GM12878 (cell line): ENCODE measurements around the gene C2orf92. TPM values are rescaled to one million over a fixed set of nuclear protein-coding genes. Genes with fewer than 3 reads are reported as not detected.

Source experiments
- ATAC-seq: fragments of 200-7000 bp; cut with Tn5 transposase; 3 replicates; pipeline ENCODE4 v1.9.1; 2020; ENCODE audit warnings: mild to moderate bottlenecking, moderate library complexity
- BruUV-seq: library from RNA; stranded (reverse); fragments of 400-500 nt; replicated peaks from 2 replicates; lab custom pipeline; 2021; lab: Mats Ljungman, UMichigan
- CTCF ChIA-PET: fragments of 300-600 bp; sonication (Branson Sonifier 250); formaldehyde crosslinking; extraction: SDS; loops from one replicate; lab custom pipeline; 2021; ENCODE audit warnings: inconsistent platforms; lab: Yijun Ruan, JAX
- POLR2A ChIA-PET: fragments of 350-600 bp; formaldehyde crosslinking; extraction: SDS; loops from one replicate; lab custom pipeline; 2021; ENCODE audit warnings: inconsistent platforms; lab: Charles Lee
- RAD21 ChIA-PET: fragments of 300-600 bp; sonication (Branson Sonifier 250); formaldehyde crosslinking; loops from one replicate; lab custom pipeline; 2023; ENCODE audit warnings: antibody characterized with exemption; ENCODE audit not compliant: unreplicated experiment; lab: Charles Lee
- SMC1A ChIA-PET: fragments of 300-600 bp; sonication (Branson Sonifier 250); formaldehyde crosslinking; loops from one replicate; lab custom pipeline; 2023; ENCODE audit not compliant: unreplicated experiment, uncharacterized antibody; lab: Charles Lee
- DNase-seq: peaks from one replicate; pipeline ENCODE4 v3.0.0-alpha.2; 2011; ENCODE audit warnings: low read depth, low spot score
- FAIRE-seq: peaks from 3 replicates; lab custom pipeline; 2011; peaks lifted over from hg19 to GRCh38; lab: Jason Lieb, UNC
- H2AFZ ChIP-seq: 2 replicates; pipeline ENCODE4 v1.6.0; 2011; ENCODE audit warnings: low read depth, low read length, control low read depth; ENCODE audit not compliant: control insufficient read depth
- H3K27ac ChIP-seq: 2 replicates; pipeline ENCODE4 v1.5.1; 2011; ENCODE audit warnings: control low read depth; ENCODE audit not compliant: control insufficient read depth, insufficient read depth
- H3K27me3 ChIP-seq, 2 experiments: replicated peaks in 1 of 2; 2 replicates each; pipeline versions ENCODE4 v1.6.0 to v1.6.1; 2011; ENCODE audit warnings: low read length in 1 of 2; ENCODE audit not compliant: control insufficient read depth in 2 of 2, insufficient read depth in 2 of 2
- H3K36me3 ChIP-seq, 2 experiments: 2 replicates each; pipeline ENCODE4 v1.5.1; 2011; ENCODE audit warnings: low read length in 1 of 2; ENCODE audit not compliant: control insufficient read depth in 2 of 2, insufficient read depth in 2 of 2
- H3K4me1 ChIP-seq: 2 replicates; pipeline ENCODE4 v1.6.1; 2011; ENCODE audit warnings: mild to moderate bottlenecking, low read length, moderate library complexity, mixed read lengths; ENCODE audit not compliant: control insufficient read depth, insufficient read depth
- H3K4me2 ChIP-seq: 2 replicates; pipeline ENCODE4 v1.6.0; 2011; ENCODE audit warnings: control low read depth; ENCODE audit not compliant: control insufficient read depth, insufficient read depth
- H3K4me3 ChIP-seq: fragments of 200-600 bp; sonication (generic); 2 replicates; pipeline ENCODE4 v1.5.1; 2016
- H3K79me2 ChIP-seq: 2 replicates; pipeline ENCODE4 v1.6.0; 2011; ENCODE audit warnings: low read length; ENCODE audit not compliant: control insufficient read depth, insufficient read depth
- H3K9ac ChIP-seq: 2 replicates; pipeline ENCODE4 v1.8.0; 2011; ENCODE audit warnings: low read length, control low read depth, mixed read lengths; ENCODE audit not compliant: control insufficient read depth, insufficient read depth
- H3K9me3 ChIP-seq: replicated peaks from 3 replicates; pipeline ENCODE4 v1.5.1; 2011; ENCODE audit warnings: mild to moderate bottlenecking, low read length; ENCODE audit not compliant: control insufficient read depth, insufficient read depth
- H4K20me1 ChIP-seq: 2 replicates; pipeline ENCODE4 v1.6.0; 2011; ENCODE audit not compliant: control insufficient read depth, insufficient read depth
- BACH1 ChIP-seq: fragments of 450-650 bp; IDR thresholded peaks from 2 replicates; pipeline ENCODE4 v1.6.1; 2017; ENCODE audit warnings: mild to moderate bottlenecking, borderline replicate concordance
- BHLHE40 ChIP-seq, 2 experiments: fragments of 450-650 bp in 1 of 2; IDR thresholded peaks; 2 replicates each; pipeline ENCODE4 v1.6.1; 2011 to 2017; ENCODE audit warnings: low read depth in 2 of 2, borderline replicate concordance in 1 of 2, improper control_type of control experiment in 1 of 2, low read length in 1 of 2, mild to moderate bottlenecking in 1 of 2
- BMI1 ChIP-seq: fragments of 450-650 bp; IDR thresholded peaks from 2 replicates; pipeline ENCODE4 v1.6.1; 2016; ENCODE audit warnings: mild to moderate bottlenecking, moderate library complexity, borderline replicate concordance
- BRCA1 ChIP-seq: IDR thresholded peaks from 2 replicates; pipeline ENCODE4 v1.6.1; 2011; ENCODE audit warnings: low read depth, low read length, improper control_type of control experiment
- CREM ChIP-seq: IDR thresholded peaks from 2 replicates; pipeline ENCODE4 v1.6.1; 2014; ENCODE audit warnings: antibody characterized with exemption, low read depth
- HDAC6 ChIP-seq: fragments of 200-600 bp; sonication (generic); IDR thresholded peaks from one replicate; pipeline ENCODE4 v1.8.0; 2017; ENCODE audit warnings: antibody characterized with exemption; ENCODE audit not compliant: unreplicated experiment
- JUNB ChIP-seq: IDR thresholded peaks from 2 replicates; pipeline ENCODE4 v1.6.1; 2016; ENCODE audit warnings: antibody characterized with exemption, mild to moderate bottlenecking
- MEF2A ChIP-seq: IDR thresholded peaks from 2 replicates; pipeline ENCODE4 v1.6.1; 2011; ENCODE audit warnings: low read depth, mild to moderate bottlenecking, low read length, moderate library complexity; ENCODE audit not compliant: insufficient read depth
- NR2C1 ChIP-seq: fragments of 450-650 bp; IDR thresholded peaks from 2 replicates; pipeline ENCODE4 v1.6.1; 2017; ENCODE audit warnings: antibody characterized with exemption, mild to moderate bottlenecking, moderate library complexity
- SIN3A ChIP-seq: IDR thresholded peaks from 2 replicates; pipeline ENCODE4 v1.6.1; 2012; ENCODE audit warnings: low read depth, low read length, improper control_type of control experiment
- TCF3 ChIP-seq: IDR thresholded peaks from 2 replicates; pipeline ENCODE4 v1.6.1; 2012; ENCODE audit warnings: low read depth, mild to moderate bottlenecking, low read length, borderline replicate concordance; ENCODE audit not compliant: insufficient read depth
- ZNF207 ChIP-seq: fragments of 450-650 bp; IDR thresholded peaks from 2 replicates; pipeline ENCODE4 v1.6.1; 2014; ENCODE audit warnings: antibody characterized with exemption, mild to moderate bottlenecking, borderline replicate concordance
- WGBS: methylation state at CpG from one replicate; pipeline ENCODE4 v1.1.6; 2016; ENCODE audit warnings: low lambda C conversion rate; ENCODE audit not compliant: insufficient replicate concordance, insufficient coverage; ENCODE audit errors: missing lambda C conversion rate; 5-methylcytosine and 5-hydroxymethylcytosine counted together
- in situ Hi-C: fragments of 300-500 bp; cut with MboI; formaldehyde crosslinking; loops from 9 replicates; pipeline ENCODE4 v1.14.3; 2018; ENCODE audit warnings: mixed read lengths
- intact Hi-C: fragments of 100-400 bp; cut with micrococcal nuclease; formaldehyde crosslinking; loops from one replicate; pipeline ENCODE4 v1.14.2; 2022; ENCODE audit not compliant: unreplicated experiment
- polyA plus RNA-seq, 11 experiments: library from polyadenylated mRNA; depleted of rRNA in 4 of 11; unstranded in 6 of 11; stranded (reverse) in 5 of 11; fragments of >200 nt; fragmentation: Nextera tagmentation in 4 of 11; fragmentation: Illumina TruSeq in 1 of 11; extraction: Ambion mirVana in 4 of 11; extraction: Trizol in 1 of 11; gene quantifications; 1 replicate in 1 of 11; 2 replicates in 10 of 11; pipeline versions ENCODE4 v1.2.1 to v1.2.3, GENCODE V29; 2011 to 2016; ENCODE audit warnings: inconsistent platforms in 2 of 11, missing spikeins in 2 of 11, low read depth in 1 of 11
- total RNA-seq, 4 experiments: library from RNA; depleted of rRNA in 3 of 4; stranded (reverse); fragments of >200 nt in 3 of 4; fragmentation: Illumina TruSeq in 1 of 4; extraction: Trizol in 1 of 4; gene quantifications; 2 replicates each; pipeline versions ENCODE4 v1.2.1 to v1.2.3, GENCODE V29; 2013 to 2021
- TF ChIP-seq, protein P1 (sequence below): fragments of 450-650 bp; IDR thresholded peaks from 2 replicates; pipeline ENCODE4 v1.6.1; 2014; ENCODE audit warnings: mild to moderate bottlenecking
- TF ChIP-seq, protein P2 (sequence below): IDR thresholded peaks from 2 replicates; pipeline ENCODE4 v1.6.1; 2011; ENCODE audit warnings: low read depth, low read length, improper control_type of control experiment, borderline replicate concordance
- TF ChIP-seq, protein P3 (sequence below): fragments of 450-650 bp; IDR thresholded peaks from 2 replicates; pipeline ENCODE4 v1.6.1; 2017; ENCODE audit warnings: mild to moderate bottlenecking, moderate library complexity
- TF ChIP-seq, protein P4 (sequence below): fragments of 150-350 bp; IDR thresholded peaks from 2 replicates; pipeline ENCODE4 v1.6.1; 2014; ENCODE audit warnings: mild to moderate bottlenecking, low read depth, low read length

The C2orf92 gene
- total and polyA plus RNA-seq, 10 of the 15 experiments (the other 5 are each of a cell fraction or from before 2014, with no cell fraction given) = 0.40 to 10.1 (median 3.7) TPM

DNA sequence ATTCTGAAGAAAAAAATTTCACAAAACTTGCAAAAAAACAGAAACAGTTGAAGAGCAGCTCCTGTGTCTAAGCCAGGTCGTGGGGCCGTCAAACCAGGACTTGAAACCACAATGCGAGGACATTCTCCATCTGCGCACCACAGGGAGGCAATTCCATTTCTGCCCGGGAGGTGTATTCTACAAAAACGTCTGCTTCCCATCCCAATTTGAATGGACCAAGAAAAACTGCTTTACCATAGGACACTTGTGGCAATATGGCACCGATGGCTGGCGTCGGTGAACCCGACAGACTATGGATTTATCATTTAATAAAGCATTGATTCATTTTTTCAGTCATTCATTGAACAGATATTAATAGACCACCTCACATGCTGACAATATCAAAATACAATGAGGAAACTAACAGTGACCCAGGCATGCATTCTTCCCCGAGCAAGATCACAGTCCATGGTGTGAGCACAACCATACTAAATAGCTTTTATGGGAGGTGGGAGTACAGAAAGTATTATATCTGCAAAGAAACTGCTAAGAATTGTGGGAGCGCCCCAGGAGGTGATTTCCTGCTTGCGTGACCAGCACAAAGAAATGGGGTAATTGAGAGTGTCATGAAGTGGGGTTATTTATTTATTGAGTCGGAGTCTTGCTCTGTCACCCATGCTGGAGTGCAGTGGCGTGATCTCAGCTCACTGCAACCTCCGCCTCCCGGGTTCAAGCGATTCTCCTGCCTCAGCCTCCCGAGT lies 33.4 kb downstream of the C2orf92 start:
- no peaks in the 10 kb centered on the region for H3K4me1 ChIP-seq
- FAIRE-seq = no peak
- WGBS = 61% methylated on average over 19 of the region's 19 CpGs
- no peak overlapping the region for H3K4me3 ChIP-seq
- H3K4me2 ChIP-seq = no peak overlapping the region
- no peak overlapping the region for H3K27ac ChIP-seq
- ChIA-PET SMC1A (no interaction called here), CTCF (interaction anchor here (1.2 to 7.8 kb wide), 2 partner anchors 39 to 112 kb away, joined by 3 to 168 read pairs; partner anchors contain the start of genes ACTR1B and ANKRD36B), POLR2A (no interaction called here), RAD21 (no interaction called here)
- no peaks in the 10 kb centered on the region for H3K79me2 ChIP-seq
- no peak overlapping the region for H2AFZ ChIP-seq
- no TSS peak for BruUV-seq
- no peaks in the 10 kb centered on the region for H3K36me3 ChIP-seq
- in situ Hi-C loops = loop anchor here (5.0 kb wide), 2 partner anchors 116 to 684 kb away; partner anchors contain the start of gene ANKRD36B
- H4K20me1 ChIP-seq = no peaks in the 10 kb centered on the region
- ATAC-seq = no peak
- TF ChIP-seq, protein P1, sequence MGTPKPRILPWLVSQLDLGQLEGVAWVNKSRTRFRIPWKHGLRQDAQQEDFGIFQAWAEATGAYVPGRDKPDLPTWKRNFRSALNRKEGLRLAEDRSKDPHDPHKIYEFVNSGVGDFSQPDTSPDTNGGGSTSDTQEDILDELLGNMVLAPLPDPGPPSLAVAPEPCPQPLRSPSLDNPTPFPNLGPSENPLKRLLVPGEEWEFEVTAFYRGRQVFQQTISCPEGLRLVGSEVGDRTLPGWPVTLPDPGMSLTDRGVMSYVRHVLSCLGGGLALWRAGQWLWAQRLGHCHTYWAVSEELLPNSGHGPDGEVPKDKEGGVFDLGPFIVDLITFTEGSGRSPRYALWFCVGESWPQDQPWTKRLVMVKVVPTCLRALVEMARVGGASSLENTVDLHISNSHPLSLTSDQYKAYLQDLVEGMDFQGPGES = no peak
- TF ChIP-seq TCF3 (no peak), BHLHE40 (IDR thresholded peaks at IDR 0.05; ENCODE audit: borderline replicate concordance in 1 of 2, low read depth in 2 of 2, low read length in 1 of 2) (no peak), BACH1 (no peak), SIN3A (no peak), MEF2A (no peak), JUNB (no peak), BRCA1 (no peak), ZNF207 (no peak), BMI1 (no peak), HDAC6 (no peak), CREM (no peak), NR2C1 (no peak)
- TF ChIP-seq, protein P2, sequence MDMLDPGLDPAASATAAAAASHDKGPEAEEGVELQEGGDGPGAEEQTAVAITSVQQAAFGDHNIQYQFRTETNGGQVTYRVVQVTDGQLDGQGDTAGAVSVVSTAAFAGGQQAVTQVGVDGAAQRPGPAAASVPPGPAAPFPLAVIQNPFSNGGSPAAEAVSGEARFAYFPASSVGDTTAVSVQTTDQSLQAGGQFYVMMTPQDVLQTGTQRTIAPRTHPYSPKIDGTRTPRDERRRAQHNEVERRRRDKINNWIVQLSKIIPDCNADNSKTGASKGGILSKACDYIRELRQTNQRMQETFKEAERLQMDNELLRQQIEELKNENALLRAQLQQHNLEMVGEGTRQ = no peak
- TF ChIP-seq, protein P3, sequence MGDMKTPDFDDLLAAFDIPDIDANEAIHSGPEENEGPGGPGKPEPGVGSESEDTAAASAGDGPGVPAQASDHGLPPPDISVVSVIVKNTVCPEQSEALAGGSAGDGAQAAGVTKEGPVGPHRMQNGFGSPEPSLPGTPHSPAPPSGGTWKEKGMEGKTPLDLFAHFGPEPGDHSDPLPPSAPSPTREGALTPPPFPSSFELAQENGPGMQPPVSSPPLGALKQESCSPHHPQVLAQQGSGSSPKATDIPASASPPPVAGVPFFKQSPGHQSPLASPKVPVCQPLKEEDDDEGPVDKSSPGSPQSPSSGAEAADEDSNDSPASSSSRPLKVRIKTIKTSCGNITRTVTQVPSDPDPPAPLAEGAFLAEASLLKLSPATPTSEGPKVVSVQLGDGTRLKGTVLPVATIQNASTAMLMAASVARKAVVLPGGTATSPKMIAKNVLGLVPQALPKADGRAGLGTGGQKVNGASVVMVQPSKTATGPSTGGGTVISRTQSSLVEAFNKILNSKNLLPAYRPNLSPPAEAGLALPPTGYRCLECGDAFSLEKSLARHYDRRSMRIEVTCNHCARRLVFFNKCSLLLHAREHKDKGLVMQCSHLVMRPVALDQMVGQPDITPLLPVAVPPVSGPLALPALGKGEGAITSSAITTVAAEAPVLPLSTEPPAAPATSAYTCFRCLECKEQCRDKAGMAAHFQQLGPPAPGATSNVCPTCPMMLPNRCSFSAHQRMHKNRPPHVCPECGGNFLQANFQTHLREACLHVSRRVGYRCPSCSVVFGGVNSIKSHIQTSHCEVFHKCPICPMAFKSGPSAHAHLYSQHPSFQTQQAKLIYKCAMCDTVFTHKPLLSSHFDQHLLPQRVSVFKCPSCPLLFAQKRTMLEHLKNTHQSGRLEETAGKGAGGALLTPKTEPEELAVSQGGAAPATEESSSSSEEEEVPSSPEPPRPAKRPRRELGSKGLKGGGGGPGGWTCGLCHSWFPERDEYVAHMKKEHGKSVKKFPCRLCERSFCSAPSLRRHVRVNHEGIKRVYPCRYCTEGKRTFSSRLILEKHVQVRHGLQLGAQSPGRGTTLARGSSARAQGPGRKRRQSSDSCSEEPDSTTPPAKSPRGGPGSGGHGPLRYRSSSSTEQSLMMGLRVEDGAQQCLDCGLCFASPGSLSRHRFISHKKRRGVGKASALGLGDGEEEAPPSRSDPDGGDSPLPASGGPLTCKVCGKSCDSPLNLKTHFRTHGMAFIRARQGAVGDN = no peak
- TF ChIP-seq, protein P4, sequence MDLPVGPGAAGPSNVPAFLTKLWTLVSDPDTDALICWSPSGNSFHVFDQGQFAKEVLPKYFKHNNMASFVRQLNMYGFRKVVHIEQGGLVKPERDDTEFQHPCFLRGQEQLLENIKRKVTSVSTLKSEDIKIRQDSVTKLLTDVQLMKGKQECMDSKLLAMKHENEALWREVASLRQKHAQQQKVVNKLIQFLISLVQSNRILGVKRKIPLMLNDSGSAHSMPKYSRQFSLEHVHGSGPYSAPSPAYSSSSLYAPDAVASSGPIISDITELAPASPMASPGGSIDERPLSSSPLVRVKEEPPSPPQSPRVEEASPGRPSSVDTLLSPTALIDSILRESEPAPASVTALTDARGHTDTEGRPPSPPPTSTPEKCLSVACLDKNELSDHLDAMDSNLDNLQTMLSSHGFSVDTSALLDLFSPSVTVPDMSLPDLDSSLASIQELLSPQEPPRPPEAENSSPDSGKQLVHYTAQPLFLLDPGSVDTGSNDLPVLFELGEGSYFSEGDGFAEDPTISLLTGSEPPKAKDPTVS = no peak
- no peaks in the 10 kb centered on the region for H3K27me3 ChIP-seq
- H3K9me3 ChIP-seq = no peaks in the 10 kb centered on the region
- H3K9ac ChIP-seq = no peak overlapping the region
- no peak for DNase-seq
- intact Hi-C loops = loop anchor here (10.0 kb wide), 1 partner anchor 482 kb away; no protein-coding TSS in a partner anchor
